Hematopoietic multipotent progenitor cell treated with erythropoietin and hydrocortisone succinate and interleukin-3 and kit ligand, for 15 days (in vitro differentiated cells): ENCODE data around the gene CKAP4.

ENCODE experiments used
- DNase-seq: peaks from one replicate; pipeline ENCODE4 v3.0.0-alpha.2; 2015; ENCODE audit warnings: low spot score

The CKAP4 gene

DNA sequence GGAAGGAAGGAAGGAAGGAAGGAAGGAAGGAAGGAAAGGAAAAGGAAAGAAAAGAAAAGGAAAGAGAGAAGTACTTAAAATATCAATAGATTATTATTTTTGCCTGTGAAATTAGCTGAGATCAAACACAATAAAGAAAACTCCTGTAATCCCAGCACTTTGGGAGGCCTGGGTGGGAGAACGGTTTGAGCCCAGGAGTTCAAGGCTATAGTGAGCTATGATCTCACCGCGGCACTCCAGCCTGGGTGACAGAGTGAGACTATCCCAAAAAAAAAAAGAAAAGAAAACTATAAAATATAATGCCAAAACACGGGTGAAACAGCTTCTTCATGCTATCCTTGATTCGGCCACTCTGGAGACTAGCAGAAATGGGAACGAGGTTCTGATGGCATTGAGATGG is 26.2 kb upstream of the CKAP4 start:
- DNase-seq: no peak

DNA sequence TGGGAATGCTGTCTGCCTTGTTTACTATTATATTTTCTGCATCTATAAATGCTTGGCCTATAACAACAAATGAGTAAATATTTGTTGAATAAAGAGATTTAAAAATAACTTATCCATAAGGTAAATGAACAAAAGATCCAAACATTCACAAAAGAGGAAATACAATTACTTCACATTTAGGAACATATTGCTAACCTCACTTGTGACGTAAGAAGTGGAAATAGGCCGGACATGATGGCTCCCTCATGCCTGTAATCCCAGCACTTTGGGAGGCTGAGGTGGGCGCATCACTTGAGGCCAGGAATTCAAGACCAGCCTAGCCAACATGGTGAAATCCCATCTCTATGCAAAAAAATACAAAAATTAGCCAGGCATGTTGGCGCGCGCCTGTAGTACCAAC is 25.7 kb upstream of the CKAP4 start:
- no peak for DNase-seq

DNA sequence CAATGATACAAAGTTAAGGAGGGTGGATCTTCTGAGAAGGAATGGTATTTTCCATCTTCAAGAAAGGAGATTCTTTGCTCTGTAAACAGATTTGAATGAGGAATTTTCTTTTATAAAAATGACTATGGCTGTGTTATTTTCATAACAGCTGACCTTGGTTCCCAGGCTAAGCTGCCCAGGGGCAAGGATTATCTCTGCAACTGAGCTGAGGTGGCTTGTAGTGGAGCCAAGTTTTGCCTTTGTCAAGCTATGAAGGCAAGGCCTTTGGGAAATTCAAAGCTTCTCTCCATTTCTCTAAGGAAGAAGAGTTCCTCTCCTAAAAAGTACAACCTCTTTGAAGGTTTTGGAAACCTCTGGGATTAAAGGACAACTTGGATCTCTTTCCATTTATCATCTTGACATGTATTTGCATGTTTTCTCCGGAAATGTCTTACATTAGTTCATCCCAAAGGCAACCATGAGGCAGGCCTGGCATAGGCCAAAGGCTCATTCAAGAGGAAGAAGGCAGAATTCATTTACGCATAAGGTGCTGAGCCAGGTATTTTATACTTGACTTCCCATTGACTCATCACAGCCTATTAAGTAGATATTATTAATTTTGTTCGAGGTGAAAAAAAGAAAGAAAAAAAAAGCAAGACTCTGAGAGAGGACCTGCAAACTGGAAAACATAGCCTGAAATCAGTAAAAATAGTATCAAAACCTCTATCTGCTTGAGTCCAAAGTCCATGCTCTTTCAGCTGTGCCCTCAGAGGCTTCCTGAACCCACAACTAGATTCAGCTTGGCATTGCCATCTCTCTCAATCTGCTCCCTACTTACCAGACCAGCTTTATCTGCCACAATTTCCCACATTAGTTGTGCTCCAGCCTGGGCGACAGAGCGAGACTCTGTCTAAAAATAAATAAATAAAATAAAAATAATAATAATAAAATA is 24.0 kb upstream of the CKAP4 start:
- DNase-seq: no peak

DNA sequence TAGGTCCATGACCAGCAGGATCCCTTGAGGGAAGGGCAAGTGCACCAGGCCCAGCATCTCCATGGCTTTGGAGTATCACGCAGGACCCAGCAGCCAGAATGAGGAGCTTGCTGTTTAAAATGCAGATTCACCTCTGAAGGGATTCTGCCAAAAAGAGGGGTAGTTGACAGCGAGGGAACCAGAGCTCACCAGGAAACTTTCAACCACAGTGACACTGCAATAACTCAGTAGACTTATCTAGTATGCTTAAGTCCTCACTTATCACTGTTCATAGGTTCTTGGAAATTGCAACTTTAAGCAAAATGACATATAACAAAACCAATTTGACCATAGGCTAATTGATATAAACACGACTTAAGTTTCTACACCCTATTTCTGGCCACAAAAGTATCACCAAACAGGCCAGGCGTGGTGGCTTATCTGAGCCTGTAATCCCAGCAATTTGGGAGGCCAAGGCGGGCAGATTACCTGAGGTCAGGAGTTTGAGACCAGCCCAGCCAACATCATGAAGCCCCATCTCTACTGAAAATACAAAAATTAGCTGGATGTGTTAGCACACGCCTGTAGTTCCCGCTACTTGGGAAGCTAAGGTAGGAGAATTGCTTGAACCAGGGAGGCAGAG is 21.4 kb upstream of the CKAP4 start:
- DNase-seq: peak; percentile 84

DNA sequence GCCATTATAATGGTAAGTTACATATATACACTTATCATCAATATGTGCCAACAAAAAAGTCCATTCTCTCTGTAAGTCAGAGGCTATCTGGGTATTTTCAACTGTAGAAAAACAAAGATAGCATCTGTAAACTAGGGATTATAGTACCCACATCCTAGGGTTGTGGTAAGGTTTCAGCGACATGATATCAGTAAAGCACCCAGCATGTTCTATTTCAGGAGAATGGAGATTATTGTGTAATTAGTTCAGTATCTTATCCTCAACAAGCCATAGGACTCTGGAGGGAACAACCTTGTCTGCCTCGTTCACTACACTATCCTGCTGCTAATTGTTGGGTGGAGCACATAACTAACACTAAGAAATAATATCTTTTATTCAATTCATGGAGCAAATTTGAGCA is 19.7 kb upstream of the CKAP4 start:
- DNase-seq: no peak

DNA sequence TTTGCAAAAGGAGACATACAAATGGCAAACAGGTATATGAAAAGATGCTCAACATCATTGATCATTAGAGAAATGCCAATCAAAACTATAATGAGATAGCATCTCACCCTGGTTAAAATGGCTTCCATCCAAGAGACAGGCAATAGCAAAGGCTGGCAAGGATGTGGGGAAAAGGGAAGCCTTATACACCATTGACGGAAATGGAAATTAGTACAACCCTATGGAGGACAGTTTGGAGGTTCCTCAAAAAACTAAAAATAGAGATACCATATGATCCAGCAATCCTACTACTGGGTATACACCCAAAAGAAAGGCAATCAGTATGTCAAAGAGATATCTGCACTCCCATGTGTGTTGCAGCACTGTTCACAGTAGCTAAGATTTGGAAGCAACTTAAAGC is 17.3 kb upstream of the CKAP4 start:
- no peak for DNase-seq

DNA sequence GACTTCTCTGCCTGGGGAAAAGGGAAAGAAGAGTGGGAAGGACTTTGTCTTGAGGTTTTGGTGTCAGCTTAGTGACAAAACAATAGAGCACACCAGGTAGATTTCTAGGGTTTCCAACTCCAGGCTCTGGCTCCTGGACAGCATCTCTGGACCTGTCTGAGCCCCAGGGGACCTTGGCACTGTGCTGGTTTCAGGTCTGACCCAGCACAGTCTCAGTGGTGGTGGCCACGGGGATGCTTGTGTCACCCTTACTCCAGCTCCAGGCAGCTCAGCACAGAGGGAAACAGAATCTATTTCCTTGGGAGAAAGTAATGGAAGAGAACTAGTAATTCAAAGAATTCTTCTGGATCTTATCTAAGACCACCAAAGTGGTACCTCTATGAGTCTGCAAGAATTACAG is 11.1 kb upstream of the CKAP4 start:
- DNase-seq: no peak

DNA sequence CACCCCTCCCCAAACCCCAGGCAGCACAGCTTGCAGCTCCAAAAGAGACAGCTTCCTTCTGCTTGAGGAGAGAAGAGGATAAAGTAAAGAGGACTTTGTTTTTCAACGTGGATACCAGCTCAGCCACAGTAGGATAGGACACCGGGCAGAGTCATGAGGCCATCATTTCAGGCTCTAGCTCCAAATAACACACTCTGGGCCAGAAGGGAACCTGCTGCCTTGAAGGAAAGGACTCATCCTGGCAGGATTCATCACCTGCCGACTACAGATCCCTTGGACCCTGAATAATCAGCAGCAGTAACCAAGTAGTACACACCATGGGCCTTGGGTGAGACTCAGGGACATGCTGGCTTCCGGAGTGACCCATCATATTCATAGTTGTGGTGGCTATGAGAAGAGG is 10.4 kb upstream of the CKAP4 start:
- DNase-seq: no peak

DNA sequence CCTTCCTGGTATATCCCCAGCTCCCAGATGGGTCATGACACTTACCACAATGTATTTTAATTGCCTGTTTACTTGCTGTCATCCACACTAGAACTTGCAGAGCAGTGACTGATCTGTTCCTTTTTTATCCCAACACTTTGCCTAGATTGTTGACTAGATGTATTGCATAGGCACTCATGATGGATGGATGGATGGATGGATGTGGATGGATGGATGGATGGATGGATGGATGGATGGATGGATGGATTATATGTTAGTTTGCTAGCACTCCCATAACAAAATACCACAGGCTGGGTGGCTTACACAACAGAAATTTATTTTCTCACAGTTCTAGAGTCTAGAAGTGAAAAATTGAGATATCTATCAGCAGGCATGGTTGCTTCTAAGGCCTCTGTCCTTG is 8.7 kb upstream of the CKAP4 start:
- no peak for DNase-seq

DNA sequence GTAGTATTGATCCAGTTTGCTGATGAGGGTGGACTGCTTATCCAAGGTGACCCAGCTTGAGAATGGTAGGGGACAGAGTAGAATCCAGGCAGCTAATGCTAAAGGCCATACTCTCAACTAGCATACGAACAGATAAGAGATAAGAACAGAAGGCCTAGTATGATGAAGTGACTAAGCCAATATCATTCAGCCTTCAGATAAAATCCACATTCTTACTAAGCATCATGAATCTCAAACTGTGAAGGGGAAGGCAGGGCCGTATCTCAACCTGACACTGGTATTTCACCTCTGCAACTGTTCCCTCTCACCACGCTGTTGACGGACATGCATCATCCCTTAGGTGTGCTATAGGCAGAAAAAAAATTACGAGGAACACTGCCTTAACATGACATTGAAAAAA is 8.1 kb upstream of the CKAP4 start:
- DNase-seq: no peak

DNA sequence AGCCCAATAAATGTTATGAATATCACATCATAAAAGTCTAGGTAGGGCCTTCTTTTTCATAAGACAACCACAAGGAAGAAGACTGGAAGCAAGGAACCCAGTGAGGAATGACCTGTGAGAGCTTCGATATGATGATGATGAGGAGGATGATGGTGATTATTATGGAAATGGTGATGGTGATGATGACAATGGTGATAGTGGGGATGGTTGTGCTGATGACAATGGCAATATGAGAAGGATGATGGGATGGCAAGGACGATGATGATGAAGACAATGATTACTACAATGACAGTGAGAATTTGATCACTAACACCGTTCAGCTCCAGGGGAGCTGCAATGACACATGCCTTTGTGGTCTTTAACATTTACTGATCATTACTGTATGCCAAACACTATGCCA is 7.7 kb upstream of the CKAP4 start:
- no peak for DNase-seq

DNA sequence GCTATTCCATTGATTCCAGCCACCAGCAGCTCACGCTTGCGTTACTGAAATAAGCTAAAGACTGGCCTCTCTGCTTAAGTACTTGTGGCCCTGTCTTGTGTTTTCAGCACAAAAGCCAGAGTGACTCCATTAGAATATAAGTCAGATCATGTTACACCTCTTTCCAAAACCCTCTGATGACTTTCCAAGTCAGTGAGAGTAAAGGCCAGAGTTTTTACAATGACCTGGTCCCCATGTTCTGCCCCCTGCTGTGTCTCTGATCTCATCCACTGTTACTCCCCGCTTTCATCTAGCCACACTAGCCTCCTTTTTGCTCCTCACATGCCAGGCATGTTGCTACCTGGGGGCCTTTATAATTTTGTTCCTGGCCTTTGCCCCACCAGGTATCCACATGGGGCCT is 6.9 kb upstream of the CKAP4 start:
- DNase-seq: no peak

DNA sequence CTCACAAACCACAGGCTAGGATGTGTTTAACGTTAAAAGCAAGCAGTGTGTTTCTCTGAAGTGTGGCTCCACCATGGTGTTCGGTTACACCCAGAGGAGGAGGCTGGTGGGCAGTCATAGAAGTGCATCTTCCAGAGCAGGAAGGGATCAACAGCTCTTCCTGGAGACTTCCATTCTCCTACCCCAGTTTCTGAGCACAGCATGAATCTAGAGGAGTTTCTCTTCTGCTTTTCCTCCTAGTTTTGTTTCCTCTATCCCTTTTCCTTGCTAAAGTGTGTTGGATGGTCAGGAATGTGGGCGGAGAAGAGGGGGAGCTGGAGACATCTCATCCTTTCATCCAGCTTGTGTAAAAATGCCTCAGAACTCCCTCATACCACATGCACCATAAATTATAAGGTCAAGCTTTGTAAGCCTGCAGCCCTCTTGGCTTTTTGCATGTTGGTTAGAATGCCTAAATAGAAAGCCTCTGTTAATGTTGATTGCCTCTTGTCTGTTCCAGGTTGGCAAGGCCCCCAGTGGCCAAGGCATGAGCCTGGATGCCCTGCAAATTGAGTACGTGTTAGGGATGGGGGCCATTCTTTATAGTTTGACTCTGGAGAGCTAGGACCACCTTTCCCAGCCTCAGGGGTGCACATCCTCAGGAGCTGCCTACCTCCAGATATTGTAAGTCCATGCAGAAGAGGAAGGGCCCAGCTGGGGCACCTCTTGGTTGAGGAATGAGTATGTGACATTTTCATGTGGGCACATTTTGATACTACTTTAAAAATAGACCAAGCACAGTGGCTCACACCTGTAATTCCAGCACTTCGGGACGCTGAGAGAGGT is 4.0 kb upstream of the CKAP4 start:
- DNase-seq: no peak

DNA sequence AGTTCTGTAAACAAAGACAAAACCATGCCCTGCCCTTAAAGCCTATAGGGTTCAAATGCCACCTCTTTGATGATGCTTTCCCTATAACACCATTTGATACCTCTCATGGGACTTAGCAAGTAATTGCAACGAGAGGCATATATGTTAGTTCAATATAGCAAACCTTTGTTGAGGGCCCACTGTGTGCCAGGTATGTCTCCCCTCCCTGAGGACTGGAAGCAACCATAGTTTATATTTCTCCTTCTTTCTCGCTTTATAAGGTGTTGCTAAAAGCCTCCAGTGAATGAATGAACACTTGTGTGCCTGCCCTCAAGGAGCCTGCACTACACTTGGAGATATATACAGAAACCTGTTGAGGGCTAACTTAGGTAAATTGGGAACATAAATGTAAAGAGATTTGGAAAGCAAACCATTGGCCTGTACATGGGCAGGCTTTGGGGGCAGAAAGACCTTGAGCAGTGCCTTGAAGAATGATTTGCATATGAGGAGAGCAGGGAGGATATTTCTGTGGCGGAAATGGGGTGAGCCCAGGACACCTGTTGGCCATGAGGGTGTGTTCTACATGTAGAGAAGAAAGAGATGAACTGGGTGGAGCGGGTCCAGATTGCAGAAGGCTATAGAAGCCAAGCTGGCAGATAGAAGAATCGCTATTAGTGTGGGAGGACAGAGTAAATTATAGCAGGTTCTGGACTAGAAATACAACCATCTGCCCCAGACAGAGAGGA is 1.8 kb upstream of the CKAP4 start:
- DNase-seq: no peak

DNA sequence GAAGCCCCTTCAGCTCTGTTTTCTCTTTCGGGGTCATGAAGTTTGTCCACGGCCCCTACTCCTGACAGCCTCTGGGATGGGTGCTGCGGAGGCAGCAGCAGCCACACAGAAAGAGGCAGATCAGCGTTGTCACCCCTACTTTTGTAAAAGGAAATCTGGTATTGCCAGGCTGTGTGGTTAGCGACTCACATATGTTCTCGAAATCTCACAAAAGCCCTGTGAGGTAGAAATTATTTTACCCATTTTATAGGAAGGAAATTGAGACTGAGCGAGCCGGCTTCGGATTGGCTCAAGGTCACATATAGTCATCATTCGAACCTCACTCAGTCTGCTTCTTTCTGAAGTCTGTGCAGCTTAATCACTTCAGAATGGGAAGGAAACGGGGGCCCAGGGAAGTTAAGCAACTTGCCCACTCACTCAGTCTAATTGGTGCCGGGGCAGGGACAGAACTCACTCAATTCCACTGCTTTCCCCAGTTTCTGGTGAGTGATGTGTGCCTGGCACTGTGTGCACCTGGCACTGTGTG is 1.1 kb upstream of the CKAP4 start:
- no peak for DNase-seq

DNA sequence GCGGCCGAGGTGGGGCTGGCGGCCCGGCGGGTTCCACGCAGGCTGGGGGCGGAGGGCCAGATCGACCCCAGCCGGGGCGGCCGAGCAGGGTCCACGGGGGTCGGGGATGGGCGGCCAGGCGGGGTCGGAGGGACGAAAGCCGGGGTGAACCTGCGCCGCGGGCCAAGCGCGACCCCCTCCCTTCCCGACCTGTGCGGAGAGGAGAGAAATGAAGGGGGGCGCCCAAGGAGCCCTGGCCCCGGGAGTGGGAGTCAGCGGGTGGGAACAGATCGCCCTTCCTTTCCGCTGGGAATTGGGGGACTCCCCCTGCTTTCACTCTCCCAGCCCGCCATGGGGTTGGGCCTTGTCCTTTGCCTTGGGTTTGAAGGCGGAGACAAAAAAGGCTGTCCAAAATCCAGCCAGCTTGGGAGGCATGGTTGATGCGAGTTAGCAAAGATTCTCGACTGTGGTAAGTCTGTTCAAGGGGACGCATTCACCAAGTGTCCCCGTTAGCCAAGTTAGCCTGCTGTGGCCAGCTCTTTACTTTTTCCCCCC is 559 bp upstream of the CKAP4 start:
- no peak for DNase-seq

DNA sequence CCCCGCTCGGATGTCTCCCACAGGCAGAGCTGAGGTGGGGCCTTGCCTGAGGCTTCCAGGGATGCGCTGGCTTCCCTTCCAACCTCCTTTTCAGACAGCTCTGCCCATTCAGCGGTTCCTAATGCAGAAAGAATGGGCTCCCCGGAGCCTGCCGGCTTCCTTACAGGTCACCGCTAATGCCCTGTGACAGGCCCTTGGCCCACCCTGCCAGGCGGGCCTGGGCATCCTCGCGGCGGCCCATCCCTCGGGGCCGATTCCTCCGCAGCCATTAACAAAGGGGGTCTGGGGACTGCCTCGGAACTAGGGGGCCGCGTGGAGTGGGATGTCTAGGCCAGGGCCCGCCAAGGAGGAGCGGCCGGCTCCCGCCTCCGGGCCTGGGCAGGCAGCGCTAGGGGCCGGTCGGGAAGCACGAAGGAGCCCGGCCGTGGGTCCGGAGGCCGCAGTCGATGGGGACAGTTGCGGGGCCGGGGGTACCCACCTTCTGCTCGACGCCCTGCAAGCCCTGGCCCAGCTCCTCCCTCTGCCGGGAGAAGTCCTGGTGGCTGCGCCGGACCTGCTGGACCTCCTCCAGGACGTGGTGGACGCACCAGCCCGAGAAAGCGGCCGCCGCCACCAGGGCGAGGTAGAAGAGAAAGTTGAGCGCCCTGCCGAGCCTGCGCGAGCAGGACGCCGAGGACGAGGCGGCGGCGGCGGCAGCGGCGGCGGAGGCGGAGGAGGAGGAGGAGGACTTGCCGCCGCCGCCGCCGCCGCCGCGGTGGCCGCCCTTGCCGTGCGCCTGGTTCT is 738 bp downstream of the CKAP4 start:
- DNase-seq: no peak

DNA sequence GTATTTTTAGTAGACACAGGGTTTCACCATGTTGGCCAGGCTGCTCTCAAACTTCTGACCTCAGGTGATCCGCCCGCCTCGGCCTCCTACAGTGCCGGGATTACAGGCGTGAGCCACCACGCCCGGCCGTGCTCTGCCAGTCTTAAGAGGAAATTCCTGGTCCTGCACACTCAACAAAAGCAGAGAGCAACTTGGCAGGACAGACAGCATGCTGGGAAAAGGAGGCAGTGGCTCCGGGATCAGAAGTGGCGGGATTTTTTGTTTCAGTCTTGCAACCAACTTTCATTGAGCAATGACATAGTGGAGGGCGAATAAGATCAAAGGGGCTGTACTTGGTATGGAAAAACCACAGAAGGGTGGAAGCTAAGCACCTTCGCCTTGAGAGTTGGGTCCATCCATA is 2.1 kb downstream of the CKAP4 start:
- DNase-seq: no peak

DNA sequence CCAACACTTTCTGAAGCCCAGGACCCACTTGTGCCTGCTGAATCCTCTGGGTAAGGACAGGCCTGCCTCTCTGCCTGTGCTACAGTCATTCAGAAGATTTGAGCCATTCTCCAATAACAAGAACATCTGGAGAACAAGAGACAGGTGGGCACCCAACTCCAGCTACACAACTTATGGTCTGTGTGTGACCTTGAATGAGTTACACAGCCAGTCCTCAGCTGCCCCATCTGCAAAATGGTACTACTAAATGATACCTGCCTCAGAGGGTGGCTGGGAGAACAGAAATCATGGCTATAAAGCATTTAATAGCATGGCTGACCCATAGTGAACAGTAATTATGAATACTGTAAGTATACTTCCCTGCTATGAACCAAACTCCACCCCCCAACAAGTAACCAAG is 4.2 kb downstream of the CKAP4 start:
- no peak for DNase-seq

DNA sequence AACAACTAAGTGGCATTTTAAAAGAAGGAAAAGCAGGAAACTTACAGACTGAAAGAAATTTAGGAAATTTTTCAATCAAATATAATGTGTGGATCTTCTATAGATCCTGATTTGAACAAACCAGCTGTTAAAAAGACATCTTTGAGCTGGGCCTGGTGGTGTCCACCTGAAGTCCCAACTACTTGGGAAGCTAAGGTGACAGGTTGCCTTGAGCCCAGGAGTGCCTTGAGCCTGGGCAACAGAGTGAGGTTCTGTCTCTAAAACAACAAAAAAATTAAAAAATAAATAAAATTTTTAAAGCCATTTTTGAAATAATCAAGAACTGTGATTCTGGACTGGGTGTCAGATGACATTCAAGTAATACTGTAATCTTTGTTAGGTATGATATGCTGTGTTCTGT is 7.0 kb downstream of the CKAP4 start:
- no peak for DNase-seq

DNA sequence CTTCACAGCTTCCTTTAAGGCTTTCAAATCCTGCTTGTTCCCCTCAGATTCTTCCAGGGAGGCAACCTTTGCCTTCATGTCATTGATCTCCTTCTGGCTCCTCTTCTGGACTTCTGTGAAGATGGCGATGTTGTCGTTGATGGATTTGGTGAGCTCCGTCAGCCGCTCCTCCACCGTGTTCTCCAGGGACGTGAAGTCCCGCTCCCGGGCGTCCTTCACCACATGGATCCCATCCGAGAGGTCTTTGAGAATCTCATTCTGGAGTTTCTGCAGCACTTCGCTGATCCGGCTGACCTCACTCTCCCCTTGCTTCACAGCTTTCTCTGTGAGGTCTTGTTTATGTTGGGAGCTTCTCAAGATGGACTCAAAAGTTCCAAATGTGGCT is 7.9 kb downstream of the CKAP4 start:
- DNase-seq: no peak
